A549 (cell line): Measurements from ENCODE around the gene BTBD16. TPM values are rescaled to one million over a fixed set of nuclear protein-coding genes. Genes with fewer than 3 reads are reported as not detected.
A peak's percentile ranks its signal among the peaks of the same experiment; 100 is the strongest.

Experiments
- ATAC-seq, 2 experiments: fragments of 200-7000 bp in 1 of 2; fragments of >200 bp in 1 of 2; cut with Nextera tagmentation in 1 of 2; cut with Tn5 transposase in 1 of 2; 3 replicates each; pipeline versions ENCODE4 v1.8.0 to v1.9.1; 2018 to 2020; ENCODE audit warnings: mild to moderate bottlenecking in 1 of 2, moderate library complexity in 1 of 2
- CTCF ChIA-PET: fragments of 300-600 bp; sonication (Branson Sonifier 250); formaldehyde crosslinking; extraction: SDS; loops from one replicate; lab custom pipeline; 2021; ENCODE audit warnings: antibody characterized with exemption, inconsistent platforms; lab: Yijun Ruan, JAX
- POLR2A ChIA-PET: fragments of 350-600 bp; formaldehyde crosslinking; extraction: SDS; loops from one replicate; lab custom pipeline; 2021; ENCODE audit warnings: antibody characterized with exemption, inconsistent platforms; lab: Yijun Ruan, JAX
- DNase-seq, 2 experiments: peaks; one replicate each; pipeline versions ENCODE4 v3.0.0 to v3.0.0-alpha.2; 2011 to 2016; ENCODE audit warnings: low read depth in 1 of 2, low spot score in 1 of 2
- FAIRE-seq: peaks from 2 replicates; lab custom pipeline; 2011; peaks lifted over from hg19 to GRCh38; lab: Jason Lieb, UNC
- H3K27ac ChIP-seq, 2 experiments: fragments of >200 bp; sonication (Bioruptor Twin); formaldehyde crosslinking; 3 replicates each; pipeline ENCODE4 v1.5.1; 2016 to 2017
- H3K4me1 ChIP-seq: fragments of >200 bp; sonication (Bioruptor Twin); formaldehyde crosslinking; 3 replicates; pipeline ENCODE4 v1.6.1; 2016
- H3K4me2 ChIP-seq: fragments of >200 bp; sonication (Bioruptor Twin); formaldehyde crosslinking; 3 replicates; pipeline ENCODE4 v1.6.1; 2016
- H3K4me3 ChIP-seq: fragments of >200 bp; sonication (Bioruptor Twin); formaldehyde crosslinking; 3 replicates; pipeline ENCODE4 v1.5.1; 2016
- H3K9me3 ChIP-seq: fragments of >200 bp; sonication (Bioruptor Twin); formaldehyde crosslinking; 3 replicates; pipeline ENCODE4 v1.6.1; 2016
- ATOH8 ChIP-seq: fragments of 250-450 bp; sonication (Bioruptor Pico); IDR thresholded peaks from 2 replicates; pipeline ENCODE4 v1.5.0; 2020; ENCODE audit warnings: low read depth, mild to moderate bottlenecking, moderate library complexity
- CBX2 ChIP-seq: fragments of 200-600 bp; sonication (generic); IDR thresholded peaks from 2 replicates; pipeline ENCODE4 v1.6.1; 2016; ENCODE audit warnings: low read depth, mild to moderate bottlenecking, borderline replicate concordance
- CBX8 ChIP-seq: fragments of 200-600 bp; sonication (generic); IDR thresholded peaks from 2 replicates; pipeline ENCODE4 v1.6.1; 2016
- CHD4 ChIP-seq: fragments of 200-600 bp; sonication (generic); IDR thresholded peaks from 2 replicates; pipeline ENCODE4 v1.6.1; 2016; ENCODE audit warnings: antibody characterized with exemption, mild to moderate bottlenecking, borderline replicate concordance
- EHF ChIP-seq: fragments of 250-450 bp; sonication (Bioruptor Pico); IDR thresholded peaks from 2 replicates; pipeline ENCODE4 v1.5.0; 2020; ENCODE audit warnings: mild to moderate bottlenecking
- FOSB ChIP-seq: fragments of 250-450 bp; sonication (Bioruptor Pico); IDR thresholded peaks from 2 replicates; pipeline ENCODE4 v1.5.0; 2020; ENCODE audit warnings: mild to moderate bottlenecking, moderate library complexity
- HES2 ChIP-seq: fragments of >200 bp; sonication (Bioruptor Twin); formaldehyde crosslinking; IDR thresholded peaks from 2 replicates; pipeline ENCODE4 v1.6.1; 2016
- HEYL ChIP-seq: fragments of 250-450 bp; sonication (Bioruptor Pico); IDR thresholded peaks from 2 replicates; pipeline ENCODE4 v1.8.0; 2021; ENCODE audit warnings: mild to moderate bottlenecking, moderate library complexity
- HMGXB4 ChIP-seq: fragments of 250-450 bp; sonication (Bioruptor Pico); IDR thresholded peaks from 2 replicates; pipeline ENCODE4 v1.5.0; 2021; ENCODE audit warnings: mild to moderate bottlenecking, moderate library complexity, borderline replicate concordance
- HOXB13 ChIP-seq: fragments of 250-450 bp; sonication (Bioruptor Pico); IDR thresholded peaks from 2 replicates; pipeline ENCODE4 v1.5.0; 2020; ENCODE audit warnings: low read depth, mild to moderate bottlenecking, moderate library complexity
- HOXB5 ChIP-seq: fragments of 250-450 bp; sonication (Bioruptor Pico); IDR thresholded peaks from 2 replicates; pipeline ENCODE4 v1.5.0; 2020; ENCODE audit warnings: mild to moderate bottlenecking, moderate library complexity
- JUNB ChIP-seq: fragments of >200 bp; sonication (Bioruptor Twin); formaldehyde crosslinking; IDR thresholded peaks from 2 replicates; pipeline ENCODE4 v1.6.1; 2016
- MAFK ChIP-seq: fragments of 450-650 bp; IDR thresholded peaks from 2 replicates; pipeline ENCODE4 v1.6.1; 2014; ENCODE audit not compliant: partially characterized antibody
- MYC ChIP-seq: IDR thresholded peaks from 2 replicates; pipeline ENCODE4 v1.6.1; 2012; ENCODE audit warnings: mild to moderate bottlenecking, inconsistent platforms, low read length, improper control_type of control experiment, borderline replicate concordance
- NFE2L2 ChIP-seq: fragments of 150-350 bp; conservative IDR thresholded peaks from 2 replicates; pipeline ENCODE4 v1.6.1; 2014; ENCODE audit warnings: low read length
- PBX3 ChIP-seq: IDR thresholded peaks from 2 replicates; pipeline ENCODE4 v1.6.1; 2012
- RAD21 ChIP-seq, 2 experiments: fragments of >200 bp in 1 of 2; sonication (Bioruptor Twin) in 1 of 2; formaldehyde crosslinking in 1 of 2; IDR thresholded peaks in 1 of 2; conservative IDR thresholded peaks in 1 of 2; 2 replicates in 1 of 2; 3 replicates in 1 of 2; pipeline ENCODE4 v1.6.1; 2012 to 2018; ENCODE audit warnings: inconsistent platforms in 1 of 2
- RARB ChIP-seq: fragments of 250-450 bp; sonication (Bioruptor Pico); IDR thresholded peaks from 2 replicates; pipeline ENCODE4 v1.8.0; 2021; ENCODE audit warnings: mild to moderate bottlenecking, moderate library complexity
- RCOR1 ChIP-seq: fragments of 150-350 bp; IDR thresholded peaks from 2 replicates; pipeline ENCODE4 v1.6.1; 2014; ENCODE audit warnings: antibody characterized with exemption, low read length, low read depth
- REST ChIP-seq: fragments of 200-600 bp; sonication (generic); IDR thresholded peaks from 2 replicates; pipeline ENCODE4 v1.6.1; 2016; ENCODE audit warnings: antibody characterized with exemption, mild to moderate bottlenecking, moderate library complexity
- TFCP2L1 ChIP-seq: fragments of 250-450 bp; sonication (Bioruptor Pico); IDR thresholded peaks from 2 replicates; pipeline ENCODE4 v1.5.0; 2021; ENCODE audit warnings: mild to moderate bottlenecking
- USF2 ChIP-seq: fragments of 450-650 bp; IDR thresholded peaks from 2 replicates; pipeline ENCODE4 v1.6.1; 2014; ENCODE audit warnings: antibody characterized with exemption
- ZC3H11A ChIP-seq: fragments of 450-650 bp; IDR thresholded peaks from 2 replicates; pipeline ENCODE4 v1.6.1; 2014; ENCODE audit warnings: antibody characterized with exemption, mild to moderate bottlenecking
- ZNF302 ChIP-seq: fragments of 250-450 bp; sonication (Bioruptor Pico); IDR thresholded peaks from 2 replicates; pipeline ENCODE4 v1.9.0; 2021; ENCODE audit warnings: inconsistent platforms, mild to moderate bottlenecking, moderate library complexity
- WGBS: methylation state at CpG from one replicate; pipeline ENCODE4 v1.1.6; 2017; ENCODE audit errors: missing lambda C conversion rate; 5-methylcytosine and 5-hydroxymethylcytosine counted together
- polyA plus RNA-seq, 4 experiments: library from polyadenylated mRNA; depleted of rRNA in 3 of 4; stranded (reverse); fragments of >200 nt; fragmentation: RNase III in 1 of 4; extraction: RNeasy Plus Mini Kit Qiagen cat#74134 plus additional on column Dnase treatment in 1 of 4; gene quantifications; 2 replicates in 3 of 4; 3 replicates in 1 of 4; pipeline ENCODE4 v1.2.3, GENCODE V29; 2011 to 2017

BTBD16 gene
- polyA plus RNA-seq, 2 of the 4 experiments (the other 2 are of a cell fraction), result 0.32 to 2.1 TPM

- Histone ChIP-seq H3K4me3 (no peak overlapping the region), H3K27ac (no peak overlapping the region), H3K4me1 (0 out of 3 replicates have a peak, but pooled peaks cover 3% of the 10 kb centered on the region)
- no peak for FAIRE-seq
- CTCF ChIA-PET, result interaction anchor here (1.0 kb wide), 1 partner anchor 8 kb away, joined by 3 read pairs; no protein-coding TSS in a partner anchor
- DNase-seq, result no peak
- TF ChIP-seq HOXB5 (CRISPR knock-in tag), result no peak
- TF ChIP-seq ZC3H11A, result no peak
- TF ChIP-seq HOXB13 (CRISPR knock-in tag), result no peak
- no peak for TF ChIP-seq CHD4
- no peak for TF ChIP-seq RCOR1
- TF ChIP-seq MYC, result no peak
- TF ChIP-seq HES2, result no peak
- TF ChIP-seq CBX2, result no peak
- no peak for TF ChIP-seq RARB (CRISPR knock-in tag)
- no peak for TF ChIP-seq PBX3
- TF ChIP-seq ATOH8, result no peak
- no peak for TF ChIP-seq JUNB
- no peak for TF ChIP-seq ZNF302
- TF ChIP-seq EHF (CRISPR knock-in tag), result no peak
- no peak for TF ChIP-seq USF2
- no peak for TF ChIP-seq HEYL (CRISPR knock-in tag)
- no peak for TF ChIP-seq HMGXB4 (CRISPR knock-in tag)
- no peak for TF ChIP-seq MAFK
- TF ChIP-seq, all 56 proteins: peak for 0
- H3K4me2 ChIP-seq, result no peak overlapping the region
- peak in 1 of 2 experiments; percentile 19; a peak in 1 of 6 replicates for ATAC-seq
- POLR2A ChIA-PET, result no interaction called here
- no peaks in the 10 kb centered on the region for H3K9me3 ChIP-seq
- 96% methylated on average over 11 of the region's 11 CpGs for WGBS
These were observed 24.1 kb upstream of the BTBD16 start for GRCh38 chr10:122246830-122247520.

GRCh38 chr10:122248356-122249302 lies 22.5 kb upstream of the BTBD16 start:
- CTCF ChIA-PET, result interaction anchor here (1.6 kb wide), 1 partner anchor 19 kb away, joined by 4 read pairs; no protein-coding TSS in a partner anchor

More at GRCh38 chr10:122248356-122249302, 22.5 kb upstream of the BTBD16 start:
- no peak for TF ChIP-seq RAD21 (conservative IDR thresholded peaks at IDR 0.05 in 1 of 2, IDR thresholded peaks at IDR 0.05 in 1 of 2)
- no peak for TF ChIP-seq REST
- TF ChIP-seq HMGXB4 (CRISPR knock-in tag), result no peak
- no peak for TF ChIP-seq FOSB
- no peak for TF ChIP-seq NFE2L2
- no peak for TF ChIP-seq TFCP2L1 (CRISPR knock-in tag)
- no peak for TF ChIP-seq CBX8
- 95% methylated on average over 24 of the region's 25 CpGs for WGBS
- H3K4me1 ChIP-seq, result no peaks in the 10 kb centered on the region
- no peak for DNase-seq
- H3K27ac ChIP-seq, result no peak overlapping the region
- ATAC-seq, result no peak; a peak in 1 of 6 replicates
- no peaks in the 10 kb centered on the region for H3K9me3 ChIP-seq
- no peak overlapping the region for H3K4me2 ChIP-seq
- no peak for FAIRE-seq
- POLR2A ChIA-PET, result no interaction called here
- no peak overlapping the region for H3K4me3 ChIP-seq
